AG09319 (cell line): ENCODE data around the gene PRICKLE1.
"Not testable (repeated sequence)": the region's sequence is repeated elsewhere in the genome, so short reads cannot be mapped to it uniquely, and the experiment has no call there.

Experiments
- DNase-seq: peaks from one replicate; pipeline ENCODE4 v3.0.0-alpha.2; 2010; ENCODE audit warnings: low read depth; ENCODE audit errors: extremely low read depth
- CTCF ChIP-seq: IDR thresholded peaks from 2 replicates; pipeline ENCODE4 v1.5.1; 2011; ENCODE audit warnings: low read depth, mild to moderate bottlenecking, inconsistent platforms, low read length, moderate library complexity

Gene PRICKLE1

DNA sequence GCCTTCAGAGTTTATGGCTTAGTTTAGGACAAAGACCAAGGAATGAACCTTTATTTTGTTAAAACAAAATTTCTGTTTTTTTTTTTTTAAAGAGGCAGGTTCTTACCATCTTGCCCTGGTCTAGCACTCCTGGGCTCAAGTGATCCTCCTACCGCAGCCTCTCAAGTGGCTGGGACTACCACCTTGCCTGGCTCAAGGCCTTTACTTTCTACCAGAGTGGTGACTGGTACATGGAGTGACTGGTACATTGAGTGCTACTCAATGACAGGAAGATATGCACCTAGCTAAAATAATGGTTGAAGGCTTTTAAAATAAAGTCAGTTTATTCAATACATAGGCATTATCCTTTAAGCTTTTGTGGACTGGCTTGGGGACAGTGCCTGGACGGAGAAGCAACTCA lies 32.6 kb downstream of the PRICKLE1 start:
- DNase-seq = no peak
- TF ChIP-seq CTCF = no peak

DNA sequence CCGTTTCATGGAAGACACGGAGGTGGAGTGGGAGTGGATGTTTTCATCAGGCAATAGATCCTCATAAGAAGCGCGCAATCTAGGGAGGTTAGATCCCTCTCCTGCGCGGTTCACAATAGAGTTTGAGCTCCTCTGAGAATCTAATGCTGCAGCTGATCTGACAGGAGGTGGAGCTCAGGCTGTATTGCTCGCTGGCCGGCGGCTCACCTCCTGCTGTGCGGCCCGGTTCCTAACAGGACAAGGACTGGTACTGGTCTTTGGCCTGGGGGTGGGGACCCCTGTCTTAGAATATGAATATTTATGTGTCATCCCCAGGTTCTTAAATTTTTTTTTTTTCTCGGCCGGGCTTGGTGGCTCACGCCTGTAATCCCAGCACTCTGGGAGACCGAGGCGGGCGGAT lies 36.7 kb downstream of the PRICKLE1 start:
- DNase-seq = no peak
- no peak for TF ChIP-seq CTCF

GRCh38 chr12:42550800-42551199 lies 38.7 kb downstream of the PRICKLE1 start:
- no peak for TF ChIP-seq CTCF
- DNase-seq = no peak

GRCh38 chr12:42546709-42547108 lies 42.8 kb downstream of the PRICKLE1 start:
- no peak for TF ChIP-seq CTCF

DNA sequence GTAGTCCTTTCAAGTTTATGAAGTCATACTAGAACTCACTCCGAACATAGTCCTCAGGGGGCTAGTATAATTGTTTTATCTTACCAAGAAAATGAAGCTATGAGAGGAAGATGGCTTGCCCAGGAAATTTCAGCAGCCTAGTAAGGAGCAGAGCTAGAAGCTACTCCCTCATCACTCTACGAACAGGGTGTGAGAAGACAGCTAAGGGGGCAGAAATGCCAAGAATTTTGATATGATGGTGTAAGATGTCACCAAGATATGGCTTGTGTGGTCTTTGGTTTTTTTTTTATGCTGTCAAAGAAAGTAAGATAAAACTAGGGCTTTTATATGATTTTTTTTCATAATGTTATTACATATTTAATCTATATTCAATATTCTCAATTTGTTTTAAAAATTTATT lies 47.6 kb downstream of the PRICKLE1 start:
- no peak for TF ChIP-seq CTCF
- DNase-seq = no peak

More at GRCh38 chr12:42546709-42547108, 42.8 kb downstream of the PRICKLE1 start:
- no peak for DNase-seq

DNA sequence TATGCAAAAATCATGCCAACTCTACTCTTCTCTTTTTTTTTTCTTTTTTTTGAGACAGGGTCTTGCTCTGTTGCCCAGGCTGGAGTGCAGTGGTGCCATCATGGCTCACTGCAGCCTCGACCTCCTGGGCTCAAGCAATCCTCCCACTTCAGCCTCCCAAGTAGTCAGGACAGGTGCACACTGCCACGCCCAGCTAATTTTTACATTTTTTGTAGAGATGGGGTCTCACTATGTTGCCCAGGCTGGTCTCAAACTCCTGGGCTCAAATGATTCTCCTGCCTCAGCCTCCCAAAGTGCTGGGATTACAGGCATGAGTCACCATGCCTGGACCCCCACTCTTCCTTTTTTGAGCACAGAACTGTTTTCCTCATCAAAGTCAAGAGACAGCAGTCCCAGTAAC lies 48.2 kb downstream of the PRICKLE1 start:
- DNase-seq = not testable (repeated sequence)

DNA sequence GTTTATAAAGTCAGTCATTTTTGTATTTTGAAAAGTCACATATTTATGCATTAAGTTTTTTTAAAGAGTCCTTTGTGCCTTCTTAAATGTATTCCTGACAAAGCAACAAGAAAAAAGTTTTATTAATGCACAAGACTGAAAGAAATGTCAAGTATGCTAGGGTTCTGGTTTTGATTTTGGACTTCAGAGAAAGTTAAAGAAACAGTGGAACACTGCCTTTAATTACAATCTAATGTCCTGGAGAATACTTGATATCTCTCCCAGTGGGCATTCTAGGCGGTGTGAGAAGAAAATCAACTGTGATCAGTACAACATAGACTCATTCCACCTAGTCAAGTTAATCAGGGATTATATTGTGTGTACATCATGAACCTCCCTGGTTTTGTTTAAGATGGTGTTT lies 49.9 kb downstream of the PRICKLE1 start:
- TF ChIP-seq CTCF = no peak
- DNase-seq = no peak

- DNase-seq = no peak
- TF ChIP-seq CTCF = no peak
Measured at GRCh38 chr12:42538203-42538602, 51.3 kb downstream of the PRICKLE1 start.
